ENCODE data around the gene RCSD1.

DNA sequence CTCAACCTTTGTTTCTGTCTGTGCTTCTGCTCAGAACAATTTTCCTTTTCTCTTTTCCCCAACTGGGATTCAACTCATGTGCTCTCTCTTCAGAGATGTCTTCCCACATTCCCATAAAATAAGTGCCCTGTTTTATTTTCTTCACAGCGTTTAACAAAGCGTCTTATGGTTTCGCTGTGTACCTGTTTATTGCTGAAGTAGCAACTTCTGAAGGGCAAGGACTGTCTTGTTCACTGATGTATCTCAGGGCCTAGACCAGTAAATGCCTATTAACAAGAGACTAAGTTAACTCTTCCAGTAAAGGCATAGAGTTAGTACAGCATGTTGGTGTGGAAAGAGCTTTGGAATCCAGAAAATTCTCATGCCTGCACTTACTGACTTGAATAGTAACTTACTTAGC is 48.8 kb downstream of the RCSD1 start:
- TF ChIP-seq CTCF (conservative IDR thresholded peaks at IDR 0.05; ENCODE audit: low read depth, low read length) (no peak), EZH2 (IDR thresholded peaks at IDR 0.05; ENCODE audit: borderline replicate concordance, low read depth, low read length, poor library complexity, severe bottlenecking) (no peak)

Measured in A673 (cell line).